ENCODE data around the gene CHRNA1.

- TF ChIP-seq CTCF (IDR thresholded peaks at IDR 0.05 in 8 of 11, conservative IDR thresholded peaks at IDR 0.05 in 3 of 11) (no peak), POLR2AphosphoS5 (IDR thresholded peaks at IDR 0.05) (no peak)
Observed at GRCh38 chr2:174773215-174773614, 8.9 kb upstream of the CHRNA1 start.

All from spleen (tissue), 7 donors.